Endothelial cell of umbilical vein (primary cell): Measurements from ENCODE around the gene AMT. TPM values are rescaled to one million over a fixed set of nuclear protein-coding genes. Genes with fewer than 3 reads are reported as not detected.
"Not testable (repeated sequence)": the region's sequence is repeated elsewhere in the genome, so short reads cannot be mapped to it uniquely, and the experiment has no call there.

Source experiments
- BruUV-seq: library from RNA; stranded (reverse); fragments of 400-500 nt; replicated peaks from 2 replicates; lab custom pipeline; 2021; lab: Mats Ljungman, UMichigan
- CTCF ChIA-PET: fragments of 300-600, 350-600 bp; sonication (Branson Sonifier 250); formaldehyde crosslinking; loops from one replicate; lab custom pipeline; 2021; ENCODE audit warnings: antibody characterized with exemption, inconsistent platforms; lab: Charles Lee
- POLR2A ChIA-PET: fragments of 300-600, 350-600 bp; sonication (Branson Sonifier 250); formaldehyde crosslinking; loops from one replicate; lab custom pipeline; 2021; ENCODE audit warnings: antibody characterized with exemption, inconsistent platforms; lab: Charles Lee
- DNase-seq: peaks from one replicate; pipeline ENCODE4 v3.0.0-alpha.2; 2011; ENCODE audit warnings: low read depth, low spot score
- FAIRE-seq: peaks from 2 replicates; lab custom pipeline; 2011; peaks lifted over from hg19 to GRCh38; lab: Jason Lieb, UNC
- H2AFZ ChIP-seq: 2 replicates; pipeline ENCODE4 v1.6.0; 2012; ENCODE audit warnings: low read depth, low read length, control low read depth, inconsistent platforms
- H3K27ac ChIP-seq: 2 replicates; pipeline ENCODE4 v1.5.1; 2011; ENCODE audit warnings: low read depth, mild to moderate bottlenecking, control low read depth, low read length, moderate library complexity; ENCODE audit not compliant: insufficient read depth
- H3K27me3 ChIP-seq, 2 experiments: 2 replicates each; pipeline versions ENCODE4 v1.6.0 to v1.6.1; 2011; ENCODE audit warnings: low read length in 2 of 2, mixed read lengths in 1 of 2; ENCODE audit not compliant: control insufficient read depth in 2 of 2, insufficient read depth in 2 of 2
- H3K36me3 ChIP-seq, 2 experiments: 2 replicates in 1 of 2; 3 replicates in 1 of 2; pipeline ENCODE4 v1.5.1; 2011; ENCODE audit warnings: low read length in 2 of 2, mild to moderate bottlenecking in 1 of 2, moderate library complexity in 1 of 2; ENCODE audit not compliant: control insufficient read depth in 2 of 2, insufficient read depth in 2 of 2; ENCODE audit errors: extremely low read depth in 1 of 2
- H3K4me1 ChIP-seq: 3 replicates; pipeline ENCODE4 v1.5.1; 2011; ENCODE audit warnings: mild to moderate bottlenecking, low read length; ENCODE audit not compliant: control insufficient read depth, insufficient read depth; ENCODE audit errors: extremely low read depth
- H3K4me2 ChIP-seq: 2 replicates; pipeline ENCODE4 v1.6.1; 2011; ENCODE audit warnings: low read length, control low read depth, mixed read lengths; ENCODE audit not compliant: insufficient read depth
- H3K4me3 ChIP-seq, 3 experiments: fragments of 200-600 bp in 1 of 3; sonication (generic), shearing (Covaris generic) in 1 of 3; replicated peaks in 1 of 3; 2 replicates each; pipeline ENCODE4 v1.5.1; 2011 to 2016; ENCODE audit warnings: control low read depth in 3 of 3, low read length in 3 of 3, mild to moderate bottlenecking in 2 of 3, inconsistent platforms in 1 of 3, low read depth in 1 of 3, moderate library complexity in 1 of 3; ENCODE audit not compliant: insufficient read depth in 1 of 3
- H3K79me2 ChIP-seq: 2 replicates; pipeline ENCODE4 v1.6.0; 2012; ENCODE audit warnings: low read length, inconsistent platforms; ENCODE audit not compliant: control insufficient read depth, insufficient read depth
- H3K9ac ChIP-seq: replicated peaks from 2 replicates; pipeline ENCODE3; 2011; ENCODE audit warnings: low read length, control low read depth; ENCODE audit not compliant: insufficient read depth; ENCODE audit errors: extremely low read depth
- H3K9me1 ChIP-seq: replicated peaks from 3 replicates; pipeline ENCODE4 v1.6.0; 2011; ENCODE audit warnings: mild to moderate bottlenecking, low read length; ENCODE audit not compliant: control insufficient read depth, insufficient read depth; ENCODE audit errors: extremely low read depth
- H3K9me3 ChIP-seq: replicated peaks from 2 replicates; pipeline ENCODE4 v1.5.1; 2012; ENCODE audit warnings: low read length, inconsistent platforms; ENCODE audit not compliant: control insufficient read depth, insufficient read depth
- H4K20me1 ChIP-seq: replicated peaks from 2 replicates; pipeline ENCODE3; 2011; ENCODE audit warnings: mild to moderate bottlenecking, low read length; ENCODE audit not compliant: control insufficient read depth, insufficient read depth; ENCODE audit errors: extremely low read depth
- CTCF ChIP-seq, 2 donors: IDR thresholded peaks; 1 replicate in 1 of 2; 2 replicates in 1 of 2; pipeline ENCODE4 v1.5.1; 2011; ENCODE audit warnings: low read length in 2 of 2, mild to moderate bottlenecking in 2 of 2, moderate library complexity in 2 of 2, control low read depth in 1 of 2, inconsistent platforms in 1 of 2, low read depth in 1 of 2; ENCODE audit not compliant: insufficient read depth in 1 of 2; ENCODE audit errors: extremely low read depth in 1 of 2
- EZH2 ChIP-seq: IDR thresholded peaks from 2 replicates; pipeline ENCODE4 v1.6.1; 2012; ENCODE audit warnings: borderline replicate concordance, low read depth, mild to moderate bottlenecking, moderate library complexity, low read length, inconsistent platforms; ENCODE audit not compliant: severe bottlenecking
- FOS ChIP-seq: IDR thresholded peaks from 2 replicates; pipeline ENCODE4 v1.6.1; 2011; ENCODE audit warnings: mild to moderate bottlenecking, low read length, moderate library complexity, borderline replicate concordance; ENCODE audit not compliant: insufficient read depth
- GATA2 ChIP-seq: IDR thresholded peaks from 2 replicates; pipeline ENCODE4 v1.7.0; 2011; ENCODE audit warnings: low read depth, mild to moderate bottlenecking, moderate library complexity, mixed read lengths, low read length; ENCODE audit not compliant: insufficient read length, insufficient read depth
- MAX ChIP-seq: IDR thresholded peaks from 2 replicates; pipeline ENCODE4 v1.6.1; 2011; ENCODE audit not compliant: insufficient read depth, insufficient read length
- MYC ChIP-seq: IDR thresholded peaks from one replicate; pipeline ENCODE4 v1.6.1; 2011; ENCODE audit warnings: mild to moderate bottlenecking, low read depth, low read length
- POLR2A ChIP-seq: IDR thresholded peaks from 2 replicates; pipeline ENCODE4 v1.6.1; 2012; ENCODE audit warnings: low read depth, mild to moderate bottlenecking, control low read depth, low read length
- POLR2AphosphoS5 ChIP-seq: IDR thresholded peaks from 2 replicates; pipeline ENCODE4 v1.6.1; 2012; ENCODE audit warnings: low read depth, mild to moderate bottlenecking, control low read depth, low read length, moderate library complexity; ENCODE audit not compliant: insufficient read depth
- dilution Hi-C: fragments of 300-500 bp; cut with MboI; formaldehyde crosslinking; loops from one replicate; pipeline ENCODE4 v1.15.0; 2019; ENCODE audit warnings: low sequenced_read_pairs; ENCODE audit not compliant: extremely low pct_ligation_motif_present
- intact Hi-C: fragments of 100-400 bp; cut with micrococcal nuclease; formaldehyde crosslinking; loops from one replicate; pipeline ENCODE4 v1.10.0; 2022
- polyA plus RNA-seq, 4 experiments: library from polyadenylated mRNA; depleted of rRNA in 3 of 4; stranded (reverse) in 3 of 4; unstranded in 1 of 4; fragments of >200 nt; gene quantifications; 2 replicates each; pipeline versions ENCODE4 v1.2.1 to v1.2.3, GENCODE V29; 2011 to 2012; ENCODE audit warnings: missing spikeins in 1 of 4
- total RNA-seq: library from RNA; stranded (reverse); gene quantifications from 2 replicates; pipeline ENCODE4 v1.2.3, GENCODE V29; 2021

The AMT gene
- total and polyA plus RNA-seq, 2 donors (not counting 3 experiments of a cell fraction or from before 2014, with no cell fraction given): 4.4 to 9.0 TPM

- Histone ChIP-seq H3K4me3 (no peak overlapping the region), H3K9me3 (no peaks in the 10 kb centered on the region), H3K4me1 (peaks cover 7% of the 10 kb centered on the region), H3K9ac (no peak overlapping the region), H2AFZ (no peak overlapping the region), H3K79me2 (peaks cover 98% of the 10 kb centered on the region), H3K36me3 (peaks cover 0 to 4% of the 10 kb centered on the region in 2 experiments), H3K4me2 (no peak overlapping the region), H3K27ac (no peak overlapping the region), H4K20me1 (peaks cover 24% of the 10 kb centered on the region), H3K9me1 (no peaks in the 10 kb centered on the region), H3K27me3 (no peaks in the 10 kb centered on the region)
- FAIRE-seq (no peak), DNase-seq (no peak)
- ChIA-PET POLR2A (interaction anchor here (0.7 kb wide), 2 partner anchors 12 to 13 kb away, joined by 3 to 8 read pairs; partner anchors contain the start of gene RHOA), CTCF (interaction anchor here (1.1 to 1.6 kb wide), 2 partner anchors 8 to 50 kb away, joined by 3 to 4 read pairs; no protein-coding TSS in a partner anchor)
- no TSS peak for BruUV-seq
- dilution Hi-C loops (no loop called here), intact Hi-C loops (no loop called here)
- TF ChIP-seq GATA2: no peak
- no peak for TF ChIP-seq FOS
- TF ChIP-seq MYC: no peak
- TF ChIP-seq POLR2AphosphoS5: no peak
- no peak for TF ChIP-seq MAX
- no peak for TF ChIP-seq EZH2
- no peak for TF ChIP-seq POLR2A
Measured at GRCh38 chr3:49399461-49399860, 22.8 kb downstream of the AMT start.

GRCh38 chr3:49397470-49397869 is 24.8 kb downstream of the AMT start:
- Histone ChIP-seq H3K4me3 (no peak overlapping the region), H3K4me1 (peaks cover 7% of the 10 kb centered on the region), H2AFZ (no peak overlapping the region), H3K4me2 (peak overlapping the region; percentile 16), H3K36me3 (peaks cover 0 to 4% of the 10 kb centered on the region in 2 experiments), H3K9ac (no peak overlapping the region), H3K79me2 (peaks cover 96% of the 10 kb centered on the region), H4K20me1 (peaks cover 16% of the 10 kb centered on the region), H3K27me3 (no peaks in the 10 kb centered on the region), H3K9me1 (no peaks in the 10 kb centered on the region), H3K9me3 (no peaks in the 10 kb centered on the region), H3K27ac (no peak overlapping the region)
- ChIA-PET CTCF (interaction anchor here (1.2 kb wide), 1 partner anchor 57 kb away, joined by 5 read pairs; no protein-coding TSS in a partner anchor), POLR2A (interaction anchor here (1.1 kb wide), 1 partner anchor 14 kb away, joined by 5 read pairs; the partner anchor contains the start of gene RHOA)
- dilution Hi-C loops (no loop called here), intact Hi-C loops (no loop called here)
- FAIRE-seq (peak; percentile 72), DNase-seq (peak; percentile 66)
- TF ChIP-seq FOS (no peak), EZH2 (no peak), CTCF (IDR thresholded peaks at IDR 0.05; ENCODE audit: extremely low read depth in 1 of 2, insufficient read depth in 1 of 2, low read depth in 1 of 2, low read length in 2 of 2) (no peak)
- no TSS peak for BruUV-seq

- H3K36me3 ChIP-seq, H3K4me3 ChIP-seq, H3K27me3 ChIP-seq, DNase-seq, H2AFZ ChIP-seq, H3K9me1 ChIP-seq, dilution Hi-C loops, H3K27ac ChIP-seq, H4K20me1 ChIP-seq, H3K9ac ChIP-seq, H3K4me1 ChIP-seq, BruUV-seq, FAIRE-seq, H3K4me2 ChIP-seq, POLR2A ChIA-PET, intact Hi-C loops, H3K9me3 ChIP-seq: not testable (repeated sequence)
- CTCF ChIA-PET: interaction anchor here (0.6 to 1.0 kb wide), 2 partner anchors 9 to 51 kb away, joined by 3 read pairs; no protein-coding TSS in a partner anchor
- peaks cover 96% of the 10 kb centered on the region for H3K79me2 ChIP-seq
Measured at GRCh38 chr3:49391310-49391709, 31.0 kb downstream of the AMT start.
